ENCODE results near the gene SERPINA9.
"Not testable (repeated sequence)": the region's sequence is repeated elsewhere in the genome, so short reads cannot be mapped to it uniquely, and the experiment has no call there.

SERPINA9 gene

GRCh38 chr14:94485944-94486841, 10.2 kb upstream of the SERPINA9 start:
- DNase-seq, result peak; percentile 51

- DNase-seq, result no peak
These were observed 8.5 kb upstream of the SERPINA9 start for GRCh38 chr14:94484481-94484880.

GRCh38 chr14:94483729-94484275, 7.8 kb upstream of the SERPINA9 start:
- no peak for DNase-seq

- no peak for DNase-seq
These were observed 7.1 kb upstream of the SERPINA9 start for GRCh38 chr14:94483071-94483451.

- DNase-seq, result not testable (repeated sequence)
These were observed 6.4 kb upstream of the SERPINA9 start for GRCh38 chr14:94482132-94483070.

GRCh38 chr14:94481468-94482131, 5.6 kb upstream of the SERPINA9 start:
- DNase-seq, result no peak

GRCh38 chr14:94480809-94481208, 4.8 kb upstream of the SERPINA9 start:
- DNase-seq, result no peak

- DNase-seq, result no peak
These were observed 2.4 kb upstream of the SERPINA9 start for GRCh38 chr14:94478420-94478819.

- no peak for DNase-seq
These were observed 1.4 kb downstream of the SERPINA9 start for GRCh38 chr14:94474581-94475031.

- DNase-seq, result no peak
These were observed 2.2 kb downstream of the SERPINA9 start for GRCh38 chr14:94473666-94474410.

- DNase-seq, result no peak
These were observed 3.2 kb downstream of the SERPINA9 start for GRCh38 chr14:94472842-94473241.

GRCh38 chr14:94471045-94471444, 5.0 kb downstream of the SERPINA9 start:
- no peak for DNase-seq

- DNase-seq, result no peak
These were observed 5.7 kb downstream of the SERPINA9 start for GRCh38 chr14:94470311-94470710.

GRCh38 chr14:94469261-94469660, 6.7 kb downstream of the SERPINA9 start:
- no peak for DNase-seq

- DNase-seq, result no peak
These were observed 8.1 kb downstream of the SERPINA9 start for GRCh38 chr14:94467728-94468520.

GRCh38 chr14:94466706-94467370, 9.2 kb downstream of the SERPINA9 start:
- no peak for DNase-seq

GRCh38 chr14:94465042-94465441, 11.0 kb downstream of the SERPINA9 start:
- DNase-seq, result no peak

GRCh38 chr14:94464290-94464689, 11.7 kb downstream of the SERPINA9 start:
- DNase-seq, result no peak

GRCh38 chr14:94462763-94463572, 13.0 kb downstream of the SERPINA9 start:
- DNase-seq, result no peak

GRCh38 chr14:94462219-94462551, 13.8 kb downstream of the SERPINA9 start:
- no peak for DNase-seq
